T-helper 2 cell treated with Interferon-gamma antibody and Interleukin-4, amounts not matched to agents 5 μg/mL and 100 μg/mL, for 36 hours (primary cell): Measurements from ENCODE around the gene LBR.
"Not testable (repeated sequence)": the region's sequence is repeated elsewhere in the genome, so short reads cannot be mapped to it uniquely, and the experiment has no call there.

Source experiments
- DNase-seq: peaks from one replicate; pipeline ENCODE4 v3.0.0; 2021; ENCODE audit warnings: low spot score
- H3K27ac Mint-ChIP-seq: one replicate; pipeline ENCODE4 v1.8.0; 2021; ENCODE audit warnings: mild to moderate bottlenecking, mixed read lengths
- H3K27me3 Mint-ChIP-seq: one replicate; pipeline ENCODE4 v1.8.0; 2021; ENCODE audit warnings: low read depth, mixed read lengths
- H3K36me3 Mint-ChIP-seq: one replicate; pipeline ENCODE4 v1.8.0; 2021; ENCODE audit warnings: low read depth, mixed read lengths
- H3K4me1 Mint-ChIP-seq: one replicate; pipeline ENCODE4 v1.8.0; 2021; ENCODE audit warnings: low read depth, mixed read lengths
- H3K4me3 Mint-ChIP-seq: one replicate; pipeline ENCODE4 v1.8.0; 2022; ENCODE audit warnings: mild to moderate bottlenecking, moderate library complexity, mixed read lengths
- H3K9me3 Mint-ChIP-seq: one replicate; pipeline ENCODE4 v1.8.0; 2021; ENCODE audit warnings: mixed read lengths

Gene LBR

DNA sequence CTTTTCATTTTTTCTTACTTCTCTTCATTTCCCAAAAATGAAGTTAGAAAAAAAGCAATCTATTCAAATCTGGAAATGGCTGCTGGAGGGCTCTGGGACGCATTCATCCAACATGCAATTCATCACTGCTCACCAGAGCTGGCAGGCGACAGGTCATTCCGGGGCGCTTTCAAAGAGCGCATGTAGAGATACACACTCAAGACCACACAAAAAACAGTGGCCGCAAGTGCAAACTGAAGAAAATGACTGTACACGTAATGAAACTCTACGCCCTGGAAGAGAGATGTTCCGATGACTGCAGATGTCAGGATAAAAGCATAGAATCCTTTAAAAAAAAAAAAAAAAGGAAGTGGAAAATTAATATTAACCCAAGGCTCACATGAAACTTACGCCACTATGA, 15.5 kb downstream of the LBR start:
- no peak overlapping the region for H3K27ac Mint-ChIP-seq
- peaks cover 2% of the 10 kb centered on the region for H3K4me1 Mint-ChIP-seq
- H3K36me3 Mint-ChIP-seq: peaks cover 76% of the 10 kb centered on the region
- no peaks in the 10 kb centered on the region for H3K27me3 Mint-ChIP-seq
- no peak overlapping the region for H3K4me3 Mint-ChIP-seq
- DNase-seq: no peak
- H3K9me3 Mint-ChIP-seq: no peaks in the 10 kb centered on the region

DNA sequence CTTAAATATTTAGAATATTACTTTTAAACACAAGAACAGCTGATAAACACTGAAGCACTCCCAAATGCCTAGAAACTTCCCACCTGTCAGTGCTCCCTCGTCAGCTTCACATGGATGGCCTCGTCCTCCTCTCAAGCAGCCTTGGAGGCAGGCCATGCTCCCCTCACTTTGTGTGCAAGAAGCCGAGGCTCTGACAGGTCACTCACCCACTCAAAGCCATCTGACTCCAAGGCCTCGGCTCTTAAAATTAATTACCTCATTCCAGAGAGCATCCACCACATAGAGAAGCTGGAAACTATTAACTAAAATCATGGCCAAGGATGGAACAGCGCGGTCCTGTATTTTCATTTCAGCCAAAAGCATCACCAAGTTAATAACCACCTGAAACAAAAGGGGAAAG, 17.8 kb downstream of the LBR start:
- Mint-ChIP-seq H3K4me1 (peaks cover 5% of the 10 kb centered on the region), H3K9me3 (no peaks in the 10 kb centered on the region), H3K4me3 (no peak overlapping the region), H3K36me3 (peaks cover 76% of the 10 kb centered on the region), H3K27me3 (no peaks in the 10 kb centered on the region), H3K27ac (no peak overlapping the region)
- DNase-seq: no peak

DNA sequence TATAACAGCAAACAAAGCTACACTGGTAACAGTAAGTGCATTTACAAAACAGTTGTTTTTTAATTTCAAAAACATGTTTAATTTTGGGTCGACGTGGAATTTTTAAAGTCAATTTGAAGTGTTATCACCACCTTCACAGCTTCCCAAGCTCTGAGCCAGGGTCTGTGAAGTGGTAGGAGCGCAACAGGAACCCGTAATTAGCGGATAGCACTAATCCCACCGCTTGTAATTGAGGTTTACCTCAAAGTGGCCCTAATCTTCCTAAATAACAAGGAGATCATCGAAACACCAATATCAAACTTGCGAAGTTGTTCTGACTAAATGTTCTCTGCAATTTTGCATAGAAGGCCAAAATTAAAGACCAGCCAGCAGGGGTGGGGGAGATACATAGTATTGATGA, 18.8 kb downstream of the LBR start:
- Mint-ChIP-seq H3K4me3 (no peak overlapping the region), H3K27me3 (no peaks in the 10 kb centered on the region), H3K36me3 (peaks cover 76% of the 10 kb centered on the region), H3K27ac (no peak overlapping the region), H3K4me1 (peaks cover 2% of the 10 kb centered on the region), H3K9me3 (no peaks in the 10 kb centered on the region)
- DNase-seq: no peak

DNA sequence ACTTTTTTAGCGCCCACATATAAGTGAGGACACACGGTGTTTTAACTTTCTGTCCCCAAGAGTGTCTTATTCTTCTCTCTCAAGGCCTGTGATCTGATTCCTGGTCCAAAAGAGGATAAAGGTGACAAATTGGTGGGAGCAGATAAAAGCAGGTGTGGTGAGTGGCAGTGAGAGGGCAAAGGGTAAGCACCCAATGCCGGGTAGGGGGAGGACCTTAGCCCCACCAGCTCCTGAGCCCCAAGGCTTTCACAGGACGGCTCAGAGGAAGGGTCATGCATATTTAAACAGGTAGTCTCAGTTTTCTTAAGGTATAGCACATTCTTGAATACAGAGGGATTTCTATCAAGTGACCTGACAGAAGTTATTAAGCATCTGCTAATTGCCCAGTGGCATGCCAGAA, 19.6 kb downstream of the LBR start:
- no peak overlapping the region for H3K27ac Mint-ChIP-seq

DNA sequence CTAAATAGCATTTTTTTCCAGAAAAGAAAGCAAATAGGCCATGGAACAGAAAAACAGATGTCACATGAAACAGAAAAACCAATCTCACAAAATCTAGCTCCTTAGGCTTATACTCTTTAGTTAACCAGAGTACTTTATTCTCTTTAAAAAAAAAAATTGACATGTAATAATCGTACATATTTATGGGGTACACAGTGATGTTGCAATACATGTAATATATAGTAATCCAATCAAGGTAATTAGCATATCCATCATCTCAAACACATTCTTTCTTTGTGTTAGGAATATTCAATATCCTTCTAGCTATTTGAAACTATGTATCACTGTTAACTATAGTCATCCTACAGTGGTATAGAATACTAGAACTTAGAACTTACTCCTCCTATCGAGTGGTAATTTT, 20.1 kb downstream of the LBR start:
- no peak for DNase-seq
- Mint-ChIP-seq H3K27me3 (no peaks in the 10 kb centered on the region), H3K9me3 (no peaks in the 10 kb centered on the region), H3K27ac (no peak overlapping the region), H3K4me3 (no peak overlapping the region), H3K4me1 (peaks cover 4% of the 10 kb centered on the region), H3K36me3 (peaks cover 79% of the 10 kb centered on the region)

More for the DNA sequence above, 19.6 kb downstream of the LBR start:
- no peaks in the 10 kb centered on the region for H3K27me3 Mint-ChIP-seq
- DNase-seq: no peak
- no peaks in the 10 kb centered on the region for H3K9me3 Mint-ChIP-seq
- peaks cover 79% of the 10 kb centered on the region for H3K36me3 Mint-ChIP-seq
- peaks cover 4% of the 10 kb centered on the region for H3K4me1 Mint-ChIP-seq
- no peak overlapping the region for H3K4me3 Mint-ChIP-seq

DNA sequence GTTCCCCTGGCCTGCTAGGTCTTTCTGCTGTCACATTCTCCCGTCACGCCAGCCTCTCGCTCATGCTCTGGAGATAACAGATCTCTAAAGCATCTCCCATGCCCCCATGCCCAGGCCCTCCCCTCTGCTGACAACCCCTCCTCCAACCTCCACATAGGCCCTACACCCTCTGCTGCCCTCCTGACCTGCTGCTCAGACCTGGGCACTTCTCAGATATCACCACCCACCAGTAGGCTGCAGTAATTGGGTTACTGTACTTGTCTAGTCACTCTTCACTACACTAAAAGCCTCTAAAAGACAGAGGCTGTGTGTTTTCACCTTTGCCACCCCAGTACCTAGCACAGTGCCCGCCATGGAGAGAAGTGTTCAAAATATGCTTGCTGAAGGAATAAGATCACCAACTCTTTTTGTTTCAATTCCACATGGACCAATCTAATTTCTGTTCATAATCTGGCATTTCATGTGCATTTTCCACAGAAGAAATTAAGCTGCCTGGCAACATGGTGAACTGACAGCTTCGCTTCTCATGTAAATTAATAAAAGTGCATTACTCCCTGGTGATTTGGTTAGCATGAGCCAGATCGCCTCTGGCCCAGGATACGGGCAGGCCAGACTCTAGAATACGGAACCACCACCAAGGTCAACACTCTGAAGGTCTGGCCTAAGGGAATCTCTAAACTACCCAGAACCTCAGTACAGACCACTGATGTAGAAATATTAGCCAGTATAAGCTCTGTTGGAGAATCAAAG, 20.7 kb downstream of the LBR start:
- Mint-ChIP-seq H3K27ac (peak overlapping the region; percentile 33), H3K36me3 (peaks cover 75% of the 10 kb centered on the region), H3K4me3 (no peak overlapping the region), H3K4me1 (peaks cover 4% of the 10 kb centered on the region), H3K27me3 (no peaks in the 10 kb centered on the region), H3K9me3 (no peaks in the 10 kb centered on the region)
- DNase-seq: no peak

DNA sequence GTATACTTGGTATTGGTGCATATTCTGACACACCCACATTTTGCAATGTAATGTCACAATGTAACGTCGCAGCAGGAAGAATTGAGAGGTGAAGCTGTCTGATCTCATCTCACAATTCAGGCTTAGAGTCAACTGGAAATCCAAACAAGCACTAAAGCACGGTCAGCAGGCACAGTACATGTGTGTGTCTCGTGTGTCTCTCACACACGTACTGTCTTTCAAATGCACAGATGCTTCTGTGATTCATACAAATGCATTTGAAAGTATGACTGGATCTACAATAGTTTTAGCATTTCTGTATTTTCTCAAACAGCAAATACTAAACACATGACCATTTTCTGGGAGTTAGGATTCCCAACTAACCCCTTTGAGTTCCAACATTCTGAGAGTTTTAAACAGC, 26.9 kb downstream of the LBR start:
- H3K36me3 Mint-ChIP-seq: peaks cover 69% of the 10 kb centered on the region
- H3K9me3 Mint-ChIP-seq: no peaks in the 10 kb centered on the region
- no peak overlapping the region for H3K4me3 Mint-ChIP-seq
- H3K27me3 Mint-ChIP-seq: no peaks in the 10 kb centered on the region
- peaks cover 6% of the 10 kb centered on the region for H3K4me1 Mint-ChIP-seq
- no peak for DNase-seq
- no peak overlapping the region for H3K27ac Mint-ChIP-seq

DNA sequence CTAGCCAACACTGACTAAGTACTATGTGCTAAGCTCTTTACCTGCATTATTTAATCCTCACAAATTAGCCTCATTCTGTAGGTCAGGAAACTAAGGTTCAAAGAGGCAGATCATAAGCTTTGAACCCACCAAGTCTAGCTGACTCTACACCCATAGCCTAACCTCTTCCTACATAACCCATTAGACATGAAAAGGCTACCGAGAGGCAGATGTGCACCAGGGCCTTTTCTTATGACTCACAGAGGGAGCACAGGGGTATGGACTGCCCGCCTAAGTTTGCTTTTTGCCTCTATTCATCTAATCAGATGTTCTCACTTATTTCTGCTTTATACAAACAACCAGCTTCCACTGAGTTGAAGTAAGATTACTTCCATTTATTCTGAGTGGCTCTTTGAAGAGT, 31.5 kb downstream of the LBR start:
- H3K36me3 Mint-ChIP-seq: peaks cover 41% of the 10 kb centered on the region
- no peak overlapping the region for H3K27ac Mint-ChIP-seq
- no peak for DNase-seq
- no peaks in the 10 kb centered on the region for H3K27me3 Mint-ChIP-seq
- no peak overlapping the region for H3K4me3 Mint-ChIP-seq
- H3K9me3 Mint-ChIP-seq: no peaks in the 10 kb centered on the region
- peaks cover 2% of the 10 kb centered on the region for H3K4me1 Mint-ChIP-seq

DNA sequence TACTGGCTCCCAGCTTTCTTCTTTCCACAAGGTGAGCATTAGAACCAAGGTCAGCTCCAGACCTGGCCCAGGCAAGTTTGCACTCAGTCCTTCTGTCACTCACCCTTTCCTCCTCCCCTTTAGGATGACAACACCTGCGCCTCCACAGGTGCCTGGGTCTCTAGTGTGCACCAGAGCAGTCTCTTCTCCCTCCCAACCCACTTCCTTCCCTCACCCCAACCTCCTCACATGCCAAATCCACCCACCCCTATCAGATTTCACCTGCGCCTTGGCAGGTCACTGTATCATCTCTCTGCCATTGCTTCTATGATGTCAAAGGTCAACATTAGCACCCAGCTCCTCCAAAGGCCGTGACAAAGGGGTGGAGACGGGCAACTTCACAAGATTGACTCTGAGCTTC, 38.0 kb downstream of the LBR start:
- H3K27ac Mint-ChIP-seq: no peak overlapping the region
- no peaks in the 10 kb centered on the region for H3K9me3 Mint-ChIP-seq
- H3K27me3 Mint-ChIP-seq: no peaks in the 10 kb centered on the region

DNA sequence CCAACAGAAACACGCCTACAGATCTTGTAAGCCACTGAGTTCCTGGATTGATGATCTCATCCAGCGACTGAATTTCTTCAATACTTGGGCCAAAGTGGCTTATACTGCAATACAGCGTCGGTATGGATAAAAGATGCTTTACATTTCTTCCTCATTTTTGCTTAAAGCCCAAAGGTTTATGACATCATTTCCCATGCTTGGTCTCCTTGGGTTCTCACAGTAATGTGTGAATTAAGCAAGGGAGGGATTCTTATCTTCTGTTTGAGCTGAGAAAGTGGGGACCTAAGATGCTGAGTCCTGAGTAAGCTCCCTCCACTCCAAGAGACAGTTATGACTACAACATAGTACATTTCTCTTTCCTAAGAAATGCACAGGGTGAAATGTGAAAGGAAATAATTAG, 39.5 kb downstream of the LBR start:
- no peak overlapping the region for H3K27ac Mint-ChIP-seq
- H3K9me3 Mint-ChIP-seq: no peaks in the 10 kb centered on the region
- no peak for DNase-seq
- peaks cover 3% of the 10 kb centered on the region for H3K4me1 Mint-ChIP-seq
- no peak overlapping the region for H3K4me3 Mint-ChIP-seq
- no peaks in the 10 kb centered on the region for H3K36me3 Mint-ChIP-seq
- no peaks in the 10 kb centered on the region for H3K27me3 Mint-ChIP-seq

More for the DNA sequence above, 38.0 kb downstream of the LBR start:
- no peak overlapping the region for H3K4me3 Mint-ChIP-seq
- no peaks in the 10 kb centered on the region for H3K36me3 Mint-ChIP-seq
- DNase-seq: no peak
- H3K4me1 Mint-ChIP-seq: peaks cover 3% of the 10 kb centered on the region

DNA sequence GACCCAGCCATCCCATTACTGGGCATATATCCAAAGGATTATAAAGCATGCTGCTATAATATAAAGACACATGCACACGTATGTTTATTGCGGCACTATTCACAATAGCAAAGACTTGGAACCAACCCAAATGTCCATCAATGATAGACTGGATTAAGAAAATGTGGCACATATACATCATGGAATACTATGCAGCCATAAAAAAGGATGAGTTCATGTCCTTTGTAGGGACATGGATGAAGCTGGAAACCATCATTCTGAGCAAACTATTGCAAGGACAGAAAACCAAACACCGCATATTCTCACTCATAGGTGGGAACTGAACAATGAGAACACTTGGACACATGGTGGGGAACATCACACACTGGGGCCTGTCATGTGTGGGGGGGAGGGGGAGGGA, 41.0 kb downstream of the LBR start:
- not testable (repeated sequence) for H3K27me3 Mint-ChIP-seq, H3K4me3 Mint-ChIP-seq, H3K9me3 Mint-ChIP-seq, H3K4me1 Mint-ChIP-seq, H3K27ac Mint-ChIP-seq, DNase-seq, H3K36me3 Mint-ChIP-seq

DNA sequence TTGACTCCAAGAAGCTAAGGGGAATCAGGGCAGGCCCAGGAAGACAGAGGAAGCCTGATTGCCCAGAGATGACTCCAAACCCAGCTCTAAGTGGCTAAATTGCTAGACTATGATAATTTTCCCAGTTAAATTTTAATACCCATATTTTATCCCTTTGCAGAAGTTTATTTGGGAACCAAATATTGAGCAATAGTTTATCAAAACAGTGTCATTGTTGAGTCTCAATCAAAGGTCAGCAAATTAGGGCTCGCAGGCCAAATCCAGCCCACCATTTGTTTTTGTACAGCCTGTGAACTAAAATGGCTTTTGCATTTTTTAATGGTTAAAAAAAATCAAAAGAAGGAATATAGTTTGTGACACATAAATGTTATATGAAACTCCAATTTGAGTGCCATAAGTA, 47.1 kb downstream of the LBR start:
- DNase-seq: no peak
- Mint-ChIP-seq H3K4me1 (peaks cover 6% of the 10 kb centered on the region), H3K27me3 (no peaks in the 10 kb centered on the region), H3K4me3 (no peak overlapping the region), H3K27ac (no peak overlapping the region), H3K36me3 (no peaks in the 10 kb centered on the region), H3K9me3 (no peaks in the 10 kb centered on the region)

DNA sequence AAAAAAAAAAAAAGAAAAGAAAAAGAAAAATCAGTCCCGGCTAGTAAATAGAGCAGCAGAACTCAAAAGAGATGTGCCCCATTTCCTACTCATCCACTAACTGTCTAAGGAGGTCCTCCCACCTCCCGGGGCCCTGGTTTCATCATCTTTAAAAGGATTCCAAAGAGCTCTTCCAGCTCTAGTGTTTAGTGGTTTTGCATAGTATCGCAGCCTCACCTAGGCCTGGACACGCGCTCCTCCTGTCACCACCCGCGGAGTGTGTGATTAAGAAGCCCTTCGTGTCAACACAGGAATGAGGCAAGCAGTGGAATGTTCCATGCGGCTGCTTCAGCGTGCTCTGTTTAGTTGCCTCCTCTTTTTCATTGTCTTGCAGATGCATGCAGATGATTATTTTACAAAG, 49.0 kb downstream of the LBR start:
- H3K36me3 Mint-ChIP-seq: no peaks in the 10 kb centered on the region
- H3K27me3 Mint-ChIP-seq: no peaks in the 10 kb centered on the region
- H3K9me3 Mint-ChIP-seq: no peaks in the 10 kb centered on the region
- no peak overlapping the region for H3K27ac Mint-ChIP-seq
- DNase-seq: no peak
- no peak overlapping the region for H3K4me3 Mint-ChIP-seq
- peaks cover 6% of the 10 kb centered on the region for H3K4me1 Mint-ChIP-seq

DNA sequence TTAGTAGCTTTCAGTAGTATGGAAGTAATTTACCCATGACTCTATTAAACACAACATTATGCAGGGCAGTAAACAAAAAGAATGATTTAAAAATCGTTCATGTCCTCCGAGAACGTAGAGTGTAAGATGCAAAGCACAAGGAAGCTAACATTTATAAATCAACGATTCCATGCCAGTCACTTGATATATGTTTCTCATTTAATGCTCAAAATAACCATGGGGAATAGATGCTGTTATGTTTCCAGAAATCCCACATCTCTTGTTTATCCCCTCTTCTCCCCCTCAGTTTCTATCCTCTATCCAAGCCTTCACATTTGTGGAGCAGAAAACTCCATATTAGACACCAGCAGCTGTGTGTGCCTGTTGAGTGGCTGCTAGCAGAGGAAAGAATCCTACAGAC, 52.8 kb downstream of the LBR start:
- Mint-ChIP-seq H3K4me3 (no peak overlapping the region), H3K27me3 (peaks cover 2% of the 10 kb centered on the region), H3K36me3 (no peaks in the 10 kb centered on the region), H3K27ac (no peak overlapping the region), H3K9me3 (no peaks in the 10 kb centered on the region), H3K4me1 (peaks cover 3% of the 10 kb centered on the region)
- no peak for DNase-seq

DNA sequence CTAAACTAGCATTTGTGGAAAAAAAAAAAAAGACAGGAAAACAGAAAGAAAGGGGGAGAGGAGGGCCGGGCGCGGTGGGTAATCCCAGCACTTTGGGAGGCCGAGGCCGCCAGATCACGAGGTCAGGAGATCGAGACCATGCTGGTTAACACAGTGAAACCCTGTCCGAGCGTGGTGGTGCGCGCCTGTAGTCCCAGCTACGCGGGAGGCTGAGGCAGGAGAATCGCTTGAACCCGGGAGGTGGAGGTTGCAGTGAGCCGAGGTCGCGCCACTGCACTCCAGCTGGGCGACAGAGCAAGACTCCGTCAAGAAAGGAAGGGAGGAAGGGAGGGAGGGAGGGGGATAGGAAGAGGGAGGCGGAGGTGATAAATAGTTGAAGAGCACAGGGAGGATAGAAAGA, 54.7 kb downstream of the LBR start:
- Mint-ChIP-seq H3K27me3 (peaks cover 2% of the 10 kb centered on the region), H3K4me3 (no peak overlapping the region)
- DNase-seq: no peak

More for the DNA sequence above, 54.7 kb downstream of the LBR start:
- no peak overlapping the region for H3K27ac Mint-ChIP-seq
- no peaks in the 10 kb centered on the region for H3K36me3 Mint-ChIP-seq
- H3K4me1 Mint-ChIP-seq: no peaks in the 10 kb centered on the region
- no peaks in the 10 kb centered on the region for H3K9me3 Mint-ChIP-seq
